ENCODE results near the gene ELMO1. TPM values are rescaled to one million over a fixed set of nuclear protein-coding genes. Genes with fewer than 3 reads are reported as not detected.

Gene ELMO1
- total RNA-seq, 2 donors from 2014 or later = 66.0 to 72.2 TPM

- H3K27ac ChIP-seq = no peak overlapping the region
- TF ChIP-seq CTCF (IDR thresholded peaks at IDR 0.05) = no peak
- DNase-seq (ENCODE audit: low spot score) (no peak), ATAC-seq (ENCODE audit: insufficient number of reproducible peaks, low FRiP score, low read depth) (no peak)
- no peak overlapping the region for H3K4me3 ChIP-seq
- no peaks in the 10 kb centered on the region for H3K27me3 ChIP-seq (replicated peaks; ENCODE audit: insufficient read depth)
- H3K9me3 ChIP-seq = no peaks in the 10 kb centered on the region
- no peaks in the 10 kb centered on the region for H3K4me1 ChIP-seq (ENCODE audit: control insufficient read depth in 1 of 2, low read depth in 2 of 2)
- no peaks in the 10 kb centered on the region for H3K36me3 ChIP-seq
Observed at GRCh38 chr7:37218956-37219355, 229.7 kb downstream of the ELMO1 start.

- TF ChIP-seq CTCF (IDR thresholded peaks at IDR 0.05) = no peak
- no peak for ATAC-seq (ENCODE audit: insufficient number of reproducible peaks, low FRiP score, low read depth)
- Histone ChIP-seq H3K36me3 (no peaks in the 10 kb centered on the region), H3K9me3 (no peaks in the 10 kb centered on the region), H3K27me3 (replicated peaks; ENCODE audit: insufficient read depth) (no peaks in the 10 kb centered on the region), H3K4me3 (no peak overlapping the region), H3K4me1 (ENCODE audit: control insufficient read depth in 1 of 2, low read depth in 2 of 2) (peaks cover 0 to 1% of the 10 kb centered on the region in 2 donors), H3K27ac (no peak overlapping the region)
- no peak for DNase-seq (ENCODE audit: low spot score)
Observed at GRCh38 chr7:37216923-37217322, 231.7 kb downstream of the ELMO1 start.

GRCh38 chr7:37216156-37216852 is 232.4 kb downstream of the ELMO1 start:
- no peak overlapping the region for H3K27ac ChIP-seq
- no peak for TF ChIP-seq CTCF (IDR thresholded peaks at IDR 0.05)
- peaks cover 0 to 8% of the 10 kb centered on the region in 2 donors for H3K4me1 ChIP-seq (ENCODE audit: control insufficient read depth in 1 of 2, low read depth in 2 of 2)
- DNase-seq (ENCODE audit: low spot score) (no peak), ATAC-seq (ENCODE audit: insufficient number of reproducible peaks, low FRiP score, low read depth) (no peak)
- no peaks in the 10 kb centered on the region for H3K27me3 ChIP-seq (replicated peaks; ENCODE audit: insufficient read depth)
- no peak overlapping the region for H3K4me3 ChIP-seq
- no peaks in the 10 kb centered on the region for H3K36me3 ChIP-seq
- no peaks in the 10 kb centered on the region for H3K9me3 ChIP-seq

- Histone ChIP-seq H3K4me3 (no peak overlapping the region), H3K4me1 (ENCODE audit: control insufficient read depth in 1 of 2, low read depth in 2 of 2) (peaks cover 7 to 16% of the 10 kb centered on the region in 2 donors), H3K9me3 (no peaks in the 10 kb centered on the region), H3K27me3 (replicated peaks; ENCODE audit: insufficient read depth) (no peaks in the 10 kb centered on the region), H3K27ac (no peak overlapping the region), H3K36me3 (no peaks in the 10 kb centered on the region)
- ATAC-seq (ENCODE audit: insufficient number of reproducible peaks, low FRiP score, low read depth) (no peak), DNase-seq (ENCODE audit: low spot score) (no peak)
- TF ChIP-seq CTCF (IDR thresholded peaks at IDR 0.05) = no peak
Observed at GRCh38 chr7:37215290-37215923, 233.3 kb downstream of the ELMO1 start.

GRCh38 chr7:37212556-37212955 is 236.1 kb downstream of the ELMO1 start:
- ATAC-seq (ENCODE audit: insufficient number of reproducible peaks, low FRiP score, low read depth) (no peak), DNase-seq (ENCODE audit: low spot score) (no peak)
- Histone ChIP-seq H3K9me3 (no peaks in the 10 kb centered on the region), H3K36me3 (no peaks in the 10 kb centered on the region), H3K4me1 (ENCODE audit: control insufficient read depth in 1 of 2, low read depth in 2 of 2) (peaks cover 20 to 34% of the 10 kb centered on the region in 2 donors), H3K27me3 (replicated peaks; ENCODE audit: insufficient read depth) (no peaks in the 10 kb centered on the region), H3K4me3 (no peak overlapping the region), H3K27ac (no peak overlapping the region)
- TF ChIP-seq CTCF (IDR thresholded peaks at IDR 0.05) = no peak

Measured in thoracic aorta (tissue), 2 donors.